ENCODE data around the gene HM13. TPM values are rescaled to one million over a fixed set of nuclear protein-coding genes. Genes with fewer than 3 reads are reported as not detected.

HM13 gene
- polyA plus RNA-seq, 1 donor (not counting 4 experiments of a cell fraction or from before 2014, with no cell fraction given) = 127 TPM

GRCh38 chr20:31496761-31497295 is 17.4 kb upstream of the HM13 start:
- no peaks in the 10 kb centered on the region for H3K4me1 ChIP-seq (ENCODE audit: control insufficient read depth, extremely low read depth, insufficient read depth, low read length)
- no peak for FAIRE-seq
- no peak overlapping the region for H3K4me2 ChIP-seq (ENCODE audit: control insufficient read depth, extremely low read depth, insufficient read depth, low read depth, low read length)
- no peaks in the 10 kb centered on the region for H3K36me3 ChIP-seq (ENCODE audit: control insufficient read depth in 2 of 2, extremely low read depth in 1 of 2, insufficient read depth in 2 of 2, low read length in 2 of 2)
- no peaks in the 10 kb centered on the region for H3K9me3 ChIP-seq (ENCODE audit: control insufficient read depth, low read depth, low read length)
- TF ChIP-seq EZH2 (IDR thresholded peaks at IDR 0.05; ENCODE audit: low read length) (no peak), CTCF (optimal IDR thresholded peaks at IDR 0.05 in 1 of 3, IDR thresholded peaks at IDR 0.05 in 1 of 3, conservative IDR thresholded peaks at IDR 0.05 in 1 of 3; ENCODE audit: extremely low read depth in 1 of 3, insufficient read depth in 2 of 3, low read length in 3 of 3) (no peak)
- no peak for DNase-seq (ENCODE audit: low read depth, low spot score)
- no peak overlapping the region for H3K9ac ChIP-seq (ENCODE audit: control insufficient read depth, extremely low read depth, insufficient read depth, low read length)
- H2AFZ ChIP-seq (ENCODE audit: control insufficient read depth, low read length) = no peak overlapping the region
- H4K20me1 ChIP-seq (ENCODE audit: control insufficient read depth, extremely low read depth, insufficient read depth, low read length) = no peaks in the 10 kb centered on the region
- no peaks in the 10 kb centered on the region for H3K79me2 ChIP-seq (ENCODE audit: control insufficient read depth, insufficient read depth, low read length)
- H3K4me3 ChIP-seq (ENCODE audit: control insufficient read depth in 2 of 3, extremely low read depth in 1 of 3, insufficient read depth in 2 of 3, low read depth in 1 of 3, low read length in 3 of 3) = no peak overlapping the region
- no peaks in the 10 kb centered on the region for H3K9me1 ChIP-seq (ENCODE audit: control insufficient read depth, extremely low read depth, insufficient read depth, low read length)
- no peak overlapping the region for H3K27ac ChIP-seq (ENCODE audit: control insufficient read depth, insufficient read depth, low read length)
- peaks cover 11% of the 10 kb centered on the region for H3K27me3 ChIP-seq (ENCODE audit: control insufficient read depth, extremely low read depth, insufficient read depth, low read length)
- dilution Hi-C loops (cut with MboI; ENCODE audit: extremely low pct_ligation_motif_present, low sequenced_read_pairs) = no loop called here

GRCh38 chr20:31497838-31498540 is 16.3 kb upstream of the HM13 start:
- DNase-seq (ENCODE audit: low read depth, low spot score) = no peak
- Histone ChIP-seq H4K20me1 (ENCODE audit: control insufficient read depth, extremely low read depth, insufficient read depth, low read length) (no peaks in the 10 kb centered on the region), H3K9me3 (ENCODE audit: control insufficient read depth, low read depth, low read length) (no peaks in the 10 kb centered on the region), H3K4me1 (ENCODE audit: control insufficient read depth, extremely low read depth, insufficient read depth, low read length) (no peaks in the 10 kb centered on the region), H3K4me2 (ENCODE audit: control insufficient read depth, extremely low read depth, insufficient read depth, low read depth, low read length) (no peak overlapping the region), H3K9ac (ENCODE audit: control insufficient read depth, extremely low read depth, insufficient read depth, low read length) (no peak overlapping the region), H3K9me1 (ENCODE audit: control insufficient read depth, extremely low read depth, insufficient read depth, low read length) (no peaks in the 10 kb centered on the region), H3K27me3 (ENCODE audit: control insufficient read depth, extremely low read depth, insufficient read depth, low read length) (peaks cover 11% of the 10 kb centered on the region), H2AFZ (ENCODE audit: control insufficient read depth, low read length) (no peak overlapping the region), H3K36me3 (ENCODE audit: control insufficient read depth in 2 of 2, extremely low read depth in 1 of 2, insufficient read depth in 2 of 2, low read length in 2 of 2) (no peaks in the 10 kb centered on the region), H3K79me2 (ENCODE audit: control insufficient read depth, insufficient read depth, low read length) (no peaks in the 10 kb centered on the region), H3K4me3 (ENCODE audit: control insufficient read depth in 2 of 3, extremely low read depth in 1 of 3, insufficient read depth in 2 of 3, low read depth in 1 of 3, low read length in 3 of 3) (no peak overlapping the region), H3K27ac (ENCODE audit: control insufficient read depth, insufficient read depth, low read length) (no peak overlapping the region)
- TF ChIP-seq CTCF (optimal IDR thresholded peaks at IDR 0.05 in 1 of 3, IDR thresholded peaks at IDR 0.05 in 1 of 3, conservative IDR thresholded peaks at IDR 0.05 in 1 of 3; ENCODE audit: extremely low read depth in 1 of 3, insufficient read depth in 2 of 3, low read length in 3 of 3) (no peak), EZH2 (IDR thresholded peaks at IDR 0.05; ENCODE audit: low read length) (no peak)
- FAIRE-seq = no peak
- dilution Hi-C loops (cut with MboI; ENCODE audit: extremely low pct_ligation_motif_present, low sequenced_read_pairs) = no loop called here
